Astrocyte (in vitro differentiated cells and primary cell): ENCODE measurements around the gene DDX23. TPM values are rescaled to one million over a fixed set of nuclear protein-coding genes. Genes with fewer than 3 reads are reported as not detected.
A peak's percentile ranks its signal among the peaks of the same experiment; 100 is the strongest.
"Not testable (repeated sequence)": the region's sequence is repeated elsewhere in the genome, so short reads cannot be mapped to it uniquely, and the experiment has no call there.

ENCODE experiments used
- DNase-seq: peaks from one replicate; pipeline ENCODE4 v3.0.0-alpha.2; 2010; ENCODE audit warnings: low read depth
- FAIRE-seq: peaks from 2 replicates; lab custom pipeline; 2011; peaks lifted over from hg19 to GRCh38; lab: Jason Lieb, UNC
- H2AFZ ChIP-seq: 2 replicates; pipeline ENCODE4 v1.6.0; 2012; ENCODE audit warnings: low read depth, low read length, inconsistent platforms
- H3K27ac ChIP-seq: 2 replicates; pipeline ENCODE4 v1.5.1; 2011; ENCODE audit warnings: low read depth, low read length, inconsistent platforms
- H3K27me3 ChIP-seq: 2 replicates; pipeline ENCODE4 v1.6.0; 2011; ENCODE audit warnings: low read length, inconsistent platforms; ENCODE audit not compliant: insufficient read depth
- H3K36me3 ChIP-seq: 2 replicates; pipeline ENCODE4 v1.5.1; 2011; ENCODE audit warnings: low read length, inconsistent platforms; ENCODE audit not compliant: insufficient read depth
- H3K4me1 ChIP-seq: 2 replicates; pipeline ENCODE4 v1.5.1; 2011; ENCODE audit warnings: low read length, inconsistent platforms; ENCODE audit not compliant: insufficient read depth
- H3K4me2 ChIP-seq: 2 replicates; pipeline ENCODE4 v1.6.0; 2012; ENCODE audit warnings: low read length, inconsistent platforms
- H3K4me3 ChIP-seq: 2 replicates; pipeline ENCODE4 v1.5.1; 2011; ENCODE audit warnings: low read depth, mild to moderate bottlenecking, low read length, inconsistent platforms; ENCODE audit not compliant: insufficient read depth
- H3K79me2 ChIP-seq: 2 replicates; pipeline ENCODE4 v1.6.0; 2012; ENCODE audit warnings: mild to moderate bottlenecking, low read length, inconsistent platforms; ENCODE audit not compliant: insufficient read depth
- H3K9ac ChIP-seq: 2 replicates; pipeline ENCODE4 v1.6.0; 2012; ENCODE audit warnings: mild to moderate bottlenecking, low read length, inconsistent platforms
- H3K9me3 ChIP-seq: 2 replicates; pipeline ENCODE4 v1.5.1; 2012; ENCODE audit warnings: low read depth, mild to moderate bottlenecking, low read length, inconsistent platforms; ENCODE audit not compliant: insufficient read depth
- H4K20me1 ChIP-seq: 2 replicates; pipeline ENCODE4 v1.6.0; 2012; ENCODE audit warnings: low read length, inconsistent platforms; ENCODE audit not compliant: insufficient read depth
- H3K27ac Mint-ChIP-seq: one replicate; pipeline ENCODE4 v1.8.0; 2021; ENCODE audit warnings: mild to moderate bottlenecking, mixed read lengths; ENCODE audit not compliant: unreplicated experiment
- H3K27me3 Mint-ChIP-seq: one replicate; pipeline ENCODE4 v1.8.0; 2021; ENCODE audit warnings: low read depth, mixed read lengths; ENCODE audit not compliant: unreplicated experiment
- H3K36me3 Mint-ChIP-seq: one replicate; pipeline ENCODE4 v1.8.0; 2021; ENCODE audit warnings: low read depth, mixed read lengths; ENCODE audit not compliant: unreplicated experiment
- H3K4me1 Mint-ChIP-seq: one replicate; pipeline ENCODE4 v1.8.0; 2021; ENCODE audit warnings: low read depth, mixed read lengths; ENCODE audit not compliant: unreplicated experiment
- H3K4me3 Mint-ChIP-seq: one replicate; pipeline ENCODE4 v1.8.0; 2021; ENCODE audit warnings: mild to moderate bottlenecking, moderate library complexity, mixed read lengths; ENCODE audit not compliant: unreplicated experiment
- H3K9me3 Mint-ChIP-seq: one replicate; pipeline ENCODE4 v1.8.0; 2021; ENCODE audit warnings: mild to moderate bottlenecking, mixed read lengths; ENCODE audit not compliant: unreplicated experiment
- CTCF ChIP-seq: IDR thresholded peaks from 2 replicates; pipeline ENCODE4 v1.5.1; 2011; ENCODE audit warnings: low read depth, mild to moderate bottlenecking, inconsistent platforms, low read length, moderate library complexity; ENCODE audit not compliant: insufficient read depth
- EZH2 ChIP-seq: IDR thresholded peaks from 2 replicates; pipeline ENCODE4 v1.6.1; 2012; ENCODE audit warnings: mild to moderate bottlenecking, low read length, inconsistent platforms; ENCODE audit not compliant: insufficient read depth
- total RNA-seq: library from RNA; stranded (reverse); gene quantifications from 2 replicates; pipeline ENCODE4 v1.2.1, GENCODE V29; 2021

DDX23 gene
- total RNA-seq, 1 donor from 2014 or later: 77.1 TPM

GRCh38 chr12:48861111-48861510, 9.1 kb upstream of the DDX23 start:
- peak overlapping the region; percentile 34 for H3K4me3 Mint-ChIP-seq
- Histone ChIP-seq H2AFZ (no peak overlapping the region), H3K9ac (no peak overlapping the region), H4K20me1 (no peaks in the 10 kb centered on the region), H3K27me3 (peaks cover 36% of the 10 kb centered on the region), H3K4me1 (peaks cover 7% of the 10 kb centered on the region), H3K36me3 (no peaks in the 10 kb centered on the region), H3K9me3 (no peaks in the 10 kb centered on the region), H3K4me3 (no peak overlapping the region), H3K27ac (no peak overlapping the region), H3K4me2 (no peak overlapping the region), H3K79me2 (no peaks in the 10 kb centered on the region)
- H3K9me3 Mint-ChIP-seq: no peaks in the 10 kb centered on the region
- peaks cover 26% of the 10 kb centered on the region for H3K27me3 Mint-ChIP-seq
- no peak overlapping the region for H3K27ac Mint-ChIP-seq
- FAIRE-seq: no peak
- peaks cover 2% of the 10 kb centered on the region for H3K4me1 Mint-ChIP-seq
- peaks cover 6% of the 10 kb centered on the region for H3K36me3 Mint-ChIP-seq
- TF ChIP-seq CTCF: no peak
- TF ChIP-seq EZH2: no peak
- DNase-seq: no peak

GRCh38 chr12:48860236-48860635, 8.3 kb upstream of the DDX23 start:
- not testable (repeated sequence) for H3K27ac ChIP-seq, H3K36me3 ChIP-seq, H3K4me1 ChIP-seq, H3K4me3 Mint-ChIP-seq, DNase-seq, H3K27ac Mint-ChIP-seq, H3K4me1 Mint-ChIP-seq, H3K36me3 Mint-ChIP-seq, H2AFZ ChIP-seq, H4K20me1 ChIP-seq, FAIRE-seq, H3K4me2 ChIP-seq, H3K79me2 ChIP-seq, H3K9ac ChIP-seq, H3K4me3 ChIP-seq, H3K9me3 ChIP-seq, H3K9me3 Mint-ChIP-seq
- H3K27me3 Mint-ChIP-seq: peaks cover 25% of the 10 kb centered on the region
- H3K27me3 ChIP-seq: peaks cover 36% of the 10 kb centered on the region

GRCh38 chr12:48859607-48860006, 7.6 kb upstream of the DDX23 start:
- no peaks in the 10 kb centered on the region for H3K4me1 Mint-ChIP-seq
- H3K4me2 ChIP-seq: no peak overlapping the region
- H3K9ac ChIP-seq: no peak overlapping the region
- H3K27ac Mint-ChIP-seq: no peak overlapping the region
- no peak overlapping the region for H3K4me3 ChIP-seq
- H3K27me3 Mint-ChIP-seq: peaks cover 19% of the 10 kb centered on the region
- no peak for TF ChIP-seq CTCF
- no peak for TF ChIP-seq EZH2
- no peaks in the 10 kb centered on the region for H4K20me1 ChIP-seq
- H3K27me3 ChIP-seq: peaks cover 30% of the 10 kb centered on the region
- DNase-seq (no peak), FAIRE-seq (no peak)
- H3K9me3 ChIP-seq: no peaks in the 10 kb centered on the region
- H3K4me3 Mint-ChIP-seq: no peak overlapping the region
- peaks cover 6% of the 10 kb centered on the region for H3K36me3 Mint-ChIP-seq
- no peak overlapping the region for H2AFZ ChIP-seq
- no peak overlapping the region for H3K27ac ChIP-seq
- no peaks in the 10 kb centered on the region for H3K79me2 ChIP-seq
- no peaks in the 10 kb centered on the region for H3K9me3 Mint-ChIP-seq
- no peaks in the 10 kb centered on the region for H3K36me3 ChIP-seq
- H3K4me1 ChIP-seq: no peaks in the 10 kb centered on the region
